BE2C (cell line): ENCODE results near the gene PRTFDC1.

Source experiments
- DNase-seq: peaks from one replicate; pipeline ENCODE4 v3.0.0-alpha.2; 2020
- H3K27me3 ChIP-seq: fragments of 250-450 bp; sonication (Bioruptor Pico); 2 replicates; pipeline ENCODE4 v1.5.1; 2020; ENCODE audit warnings: mild to moderate bottlenecking
- H3K36me3 ChIP-seq: fragments of 250-450 bp; sonication (Bioruptor Pico); 2 replicates; pipeline ENCODE4 v1.5.1; 2020; ENCODE audit warnings: mild to moderate bottlenecking
- H3K4me1 ChIP-seq: fragments of 250-450 bp; sonication (Bioruptor Pico); 2 replicates; pipeline ENCODE4 v1.5.1; 2020
- H3K4me3 ChIP-seq: 2 replicates; pipeline ENCODE4 v1.5.1; 2011; ENCODE audit warnings: low read depth, low read length
- H3K9me3 ChIP-seq: fragments of 250-450 bp; sonication (Bioruptor Pico); 2 replicates; pipeline ENCODE4 v1.5.1; 2020
- CTCF ChIP-seq: IDR thresholded peaks from 2 replicates; pipeline ENCODE4 v1.5.1; 2012; ENCODE audit warnings: mild to moderate bottlenecking, low read depth, low read length

Gene PRTFDC1

DNA sequence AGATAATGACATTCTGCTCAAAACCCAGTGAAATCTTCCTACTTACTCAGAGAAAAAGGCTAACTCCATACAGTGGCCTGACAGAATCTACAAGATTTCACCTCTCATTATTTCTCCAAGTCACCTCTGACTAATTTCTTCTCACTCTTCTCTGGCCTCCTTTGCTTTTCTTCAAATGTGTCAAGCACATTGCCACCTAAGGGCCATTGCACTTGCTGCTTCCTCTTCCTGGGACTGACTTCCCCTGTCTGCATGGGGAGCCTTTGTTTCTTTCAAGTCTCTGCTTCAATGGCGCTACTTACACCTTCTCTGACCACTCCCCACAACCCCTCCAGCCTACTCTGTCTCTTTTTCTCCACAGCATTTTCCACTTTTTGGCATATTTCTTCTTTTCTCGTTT is 36.0 kb downstream of the PRTFDC1 start:
- Histone ChIP-seq H3K36me3 (no peaks in the 10 kb centered on the region), H3K4me3 (no peak overlapping the region), H3K9me3 (no peaks in the 10 kb centered on the region), H3K27me3 (no peaks in the 10 kb centered on the region), H3K4me1 (peaks cover 6% of the 10 kb centered on the region)
- no peak for TF ChIP-seq CTCF
- no peak for DNase-seq

DNA sequence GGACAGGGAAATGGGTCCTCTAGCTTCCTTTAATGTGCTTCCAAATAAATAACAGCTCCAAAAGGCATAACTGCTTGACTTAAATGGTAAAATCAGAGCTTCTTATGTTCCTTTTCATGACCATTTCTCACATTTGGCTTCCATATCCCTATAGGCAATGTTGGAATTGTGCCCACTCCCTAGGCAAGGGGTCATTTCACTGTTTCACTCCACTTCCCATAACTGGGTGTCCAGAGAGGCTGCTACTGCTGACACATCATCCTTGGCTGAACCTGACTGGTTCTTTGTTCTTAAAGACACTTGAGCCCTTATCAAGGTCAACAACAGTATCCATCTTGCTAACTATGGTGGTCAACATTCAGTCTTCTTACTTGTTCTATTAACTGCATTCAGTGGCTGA is 37.1 kb downstream of the PRTFDC1 start:
- H3K27me3 ChIP-seq = no peaks in the 10 kb centered on the region
- no peak for TF ChIP-seq CTCF

GRCh38 chr10:24914148-24914547 is 38.3 kb downstream of the PRTFDC1 start:
- H3K4me3 ChIP-seq = no peak overlapping the region
- no peaks in the 10 kb centered on the region for H3K27me3 ChIP-seq
- H3K9me3 ChIP-seq = no peaks in the 10 kb centered on the region
- no peak for DNase-seq
- no peaks in the 10 kb centered on the region for H3K4me1 ChIP-seq
- H3K36me3 ChIP-seq = no peaks in the 10 kb centered on the region
- no peak for TF ChIP-seq CTCF

More for the DNA sequence above, 37.1 kb downstream of the PRTFDC1 start:
- no peaks in the 10 kb centered on the region for H3K4me1 ChIP-seq
- H3K9me3 ChIP-seq = no peaks in the 10 kb centered on the region
- no peak overlapping the region for H3K4me3 ChIP-seq
- no peaks in the 10 kb centered on the region for H3K36me3 ChIP-seq
- no peak for DNase-seq

DNA sequence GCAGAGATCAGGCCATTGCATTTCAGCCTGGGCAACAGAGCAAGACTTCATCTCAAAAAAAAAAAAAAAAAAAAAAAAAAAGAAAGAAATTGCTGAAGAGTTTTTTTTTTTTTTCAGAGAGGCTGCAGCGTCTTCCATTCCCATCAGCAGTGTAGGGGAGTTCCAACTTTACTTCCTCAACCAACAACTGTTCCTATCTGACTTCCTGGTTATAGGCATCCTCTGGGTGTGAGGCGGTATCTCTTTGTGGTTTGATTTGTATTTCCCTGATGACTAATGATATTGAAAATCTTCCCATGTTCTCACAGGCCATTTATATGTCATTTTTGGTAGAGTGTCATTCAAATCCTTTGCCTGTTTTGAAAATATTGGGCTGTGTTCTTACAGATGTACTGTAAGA is 40.2 kb downstream of the PRTFDC1 start:
- Histone ChIP-seq H3K27me3 (no peaks in the 10 kb centered on the region), H3K4me1 (no peaks in the 10 kb centered on the region), H3K4me3 (no peak overlapping the region), H3K9me3 (no peaks in the 10 kb centered on the region), H3K36me3 (no peaks in the 10 kb centered on the region)
- TF ChIP-seq CTCF = no peak
- DNase-seq = no peak

DNA sequence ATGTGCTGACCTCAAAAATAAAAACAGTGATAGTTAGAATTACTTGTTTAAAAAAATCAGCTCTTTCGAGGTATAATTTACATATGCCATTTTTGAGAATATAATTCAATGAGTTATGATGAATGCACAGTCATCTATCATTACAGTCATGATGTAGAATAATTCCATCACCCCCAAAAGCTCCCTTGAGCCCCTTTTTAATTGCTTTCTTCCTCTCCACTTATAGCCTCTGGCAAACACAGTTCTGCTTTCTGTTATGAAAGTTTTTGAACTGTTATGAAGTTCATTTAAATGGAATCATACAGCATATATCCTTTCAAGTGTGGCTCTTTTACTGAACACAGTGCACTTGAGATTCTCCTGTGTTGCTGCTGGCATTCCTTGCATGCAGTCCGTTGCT is 41.4 kb downstream of the PRTFDC1 start:
- no peak overlapping the region for H3K4me3 ChIP-seq
- H3K4me1 ChIP-seq = no peaks in the 10 kb centered on the region
- no peaks in the 10 kb centered on the region for H3K9me3 ChIP-seq
- DNase-seq = no peak
- TF ChIP-seq CTCF = no peak
- H3K27me3 ChIP-seq = no peaks in the 10 kb centered on the region
- H3K36me3 ChIP-seq = no peaks in the 10 kb centered on the region

DNA sequence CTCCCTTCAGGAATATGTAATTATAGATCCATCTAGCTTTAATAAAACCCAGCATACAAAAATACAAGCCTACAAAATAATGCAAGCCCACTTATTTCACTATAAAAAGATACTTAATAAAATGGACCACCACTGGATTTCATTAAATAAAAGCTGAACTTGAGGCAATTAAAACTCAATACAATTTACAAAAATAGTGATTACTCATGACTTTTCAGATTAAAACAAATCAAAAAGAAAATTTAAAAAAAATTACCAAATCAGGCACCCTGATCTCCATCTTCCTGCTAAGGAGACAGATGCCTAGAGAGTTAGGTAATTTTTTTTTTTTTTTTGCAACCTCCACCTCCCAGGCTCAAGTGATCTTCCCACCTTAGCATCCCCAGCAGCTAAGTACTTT is 41.8 kb downstream of the PRTFDC1 start:
- Histone ChIP-seq H3K4me3 (no peak overlapping the region), H3K36me3 (no peaks in the 10 kb centered on the region), H3K4me1 (no peaks in the 10 kb centered on the region), H3K27me3 (no peaks in the 10 kb centered on the region), H3K9me3 (no peaks in the 10 kb centered on the region)
- DNase-seq = no peak
- TF ChIP-seq CTCF = no peak
